SU-DHL-6 (cell line): ENCODE results near the gene TRIM24.

Experiments
- EZH2phosphoT487 ChIP-seq: fragments of 200-600 bp; sonication (generic), shearing (Covaris generic); conservative IDR thresholded peaks from 2 replicates; pipeline ENCODE4 v1.6.1; 2018; ENCODE audit warnings: mild to moderate bottlenecking, antibody characterized with exemption, low read length, moderate library complexity, mixed read lengths
- TF ChIP-seq, protein P1 (sequence below): fragments of 200-600 bp; sonication (generic); IDR thresholded peaks from one replicate; pipeline ENCODE4 v1.5.1; 2017; ENCODE audit warnings: antibody characterized with exemption, mild to moderate bottlenecking, low read length, moderate library complexity; ENCODE audit not compliant: insufficient read depth, poor library complexity, severe bottlenecking

DNA sequence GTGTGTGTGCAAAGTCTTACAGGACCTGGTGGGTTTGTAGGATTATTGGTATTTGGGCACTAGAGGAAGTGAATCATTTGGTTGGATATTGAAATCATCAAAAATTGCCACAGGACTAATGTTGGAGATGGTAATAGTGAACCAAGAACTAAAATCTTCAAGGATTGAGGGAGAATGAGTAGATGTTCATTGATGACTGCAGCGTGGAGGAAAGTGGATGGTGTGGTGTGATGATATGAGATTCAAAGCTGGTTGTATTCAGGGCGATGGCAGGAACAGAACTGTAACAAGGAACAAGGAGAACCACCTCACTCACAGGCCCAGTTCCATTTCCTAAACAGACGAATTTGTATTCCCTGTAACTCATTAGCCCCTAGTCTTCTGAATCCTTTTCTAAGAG, 90.3 kb downstream of the TRIM24 start:
- TF ChIP-seq, protein P1, sequence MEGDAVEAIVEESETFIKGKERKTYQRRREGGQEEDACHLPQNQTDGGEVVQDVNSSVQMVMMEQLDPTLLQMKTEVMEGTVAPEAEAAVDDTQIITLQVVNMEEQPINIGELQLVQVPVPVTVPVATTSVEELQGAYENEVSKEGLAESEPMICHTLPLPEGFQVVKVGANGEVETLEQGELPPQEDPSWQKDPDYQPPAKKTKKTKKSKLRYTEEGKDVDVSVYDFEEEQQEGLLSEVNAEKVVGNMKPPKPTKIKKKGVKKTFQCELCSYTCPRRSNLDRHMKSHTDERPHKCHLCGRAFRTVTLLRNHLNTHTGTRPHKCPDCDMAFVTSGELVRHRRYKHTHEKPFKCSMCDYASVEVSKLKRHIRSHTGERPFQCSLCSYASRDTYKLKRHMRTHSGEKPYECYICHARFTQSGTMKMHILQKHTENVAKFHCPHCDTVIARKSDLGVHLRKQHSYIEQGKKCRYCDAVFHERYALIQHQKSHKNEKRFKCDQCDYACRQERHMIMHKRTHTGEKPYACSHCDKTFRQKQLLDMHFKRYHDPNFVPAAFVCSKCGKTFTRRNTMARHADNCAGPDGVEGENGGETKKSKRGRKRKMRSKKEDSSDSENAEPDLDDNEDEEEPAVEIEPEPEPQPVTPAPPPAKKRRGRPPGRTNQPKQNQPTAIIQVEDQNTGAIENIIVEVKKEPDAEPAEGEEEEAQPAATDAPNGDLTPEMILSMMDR: no peak
- no peak for TF ChIP-seq EZH2phosphoT487
